ENCODE measurements around the gene AZU1.

DNA sequence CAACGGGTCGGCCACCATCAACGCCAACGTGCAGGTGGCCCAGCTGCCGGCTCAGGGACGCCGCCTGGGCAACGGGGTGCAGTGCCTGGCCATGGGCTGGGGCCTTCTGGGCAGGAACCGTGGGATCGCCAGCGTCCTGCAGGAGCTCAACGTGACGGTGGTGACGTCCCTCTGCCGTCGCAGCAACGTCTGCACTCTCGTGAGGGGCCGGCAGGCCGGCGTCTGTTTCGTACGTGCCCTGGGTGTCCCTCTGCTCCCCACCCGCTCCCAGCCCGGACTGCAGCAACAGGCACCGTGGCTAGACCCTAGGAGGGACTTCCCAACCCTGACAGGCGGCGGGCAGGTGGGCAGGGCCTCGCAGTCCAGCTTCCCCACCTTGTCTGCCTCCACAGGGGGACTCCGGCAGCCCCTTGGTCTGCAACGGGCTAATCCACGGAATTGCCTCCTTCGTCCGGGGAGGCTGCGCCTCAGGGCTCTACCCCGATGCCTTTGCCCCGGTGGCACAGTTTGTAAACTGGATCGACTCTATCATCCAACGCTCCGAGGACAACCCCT lies 28.0 kb downstream of the AZU1 start:
- TF ChIP-seq ZNF23 (tag by site-specific recombination; IDR thresholded peaks at IDR 0.05; ENCODE audit: borderline replicate concordance) (no peak), ZNF132 (tag by site-specific recombination; IDR thresholded peaks at IDR 0.05; ENCODE audit: borderline replicate concordance) (no peak)
- TF ChIP-seq, protein P1, sequence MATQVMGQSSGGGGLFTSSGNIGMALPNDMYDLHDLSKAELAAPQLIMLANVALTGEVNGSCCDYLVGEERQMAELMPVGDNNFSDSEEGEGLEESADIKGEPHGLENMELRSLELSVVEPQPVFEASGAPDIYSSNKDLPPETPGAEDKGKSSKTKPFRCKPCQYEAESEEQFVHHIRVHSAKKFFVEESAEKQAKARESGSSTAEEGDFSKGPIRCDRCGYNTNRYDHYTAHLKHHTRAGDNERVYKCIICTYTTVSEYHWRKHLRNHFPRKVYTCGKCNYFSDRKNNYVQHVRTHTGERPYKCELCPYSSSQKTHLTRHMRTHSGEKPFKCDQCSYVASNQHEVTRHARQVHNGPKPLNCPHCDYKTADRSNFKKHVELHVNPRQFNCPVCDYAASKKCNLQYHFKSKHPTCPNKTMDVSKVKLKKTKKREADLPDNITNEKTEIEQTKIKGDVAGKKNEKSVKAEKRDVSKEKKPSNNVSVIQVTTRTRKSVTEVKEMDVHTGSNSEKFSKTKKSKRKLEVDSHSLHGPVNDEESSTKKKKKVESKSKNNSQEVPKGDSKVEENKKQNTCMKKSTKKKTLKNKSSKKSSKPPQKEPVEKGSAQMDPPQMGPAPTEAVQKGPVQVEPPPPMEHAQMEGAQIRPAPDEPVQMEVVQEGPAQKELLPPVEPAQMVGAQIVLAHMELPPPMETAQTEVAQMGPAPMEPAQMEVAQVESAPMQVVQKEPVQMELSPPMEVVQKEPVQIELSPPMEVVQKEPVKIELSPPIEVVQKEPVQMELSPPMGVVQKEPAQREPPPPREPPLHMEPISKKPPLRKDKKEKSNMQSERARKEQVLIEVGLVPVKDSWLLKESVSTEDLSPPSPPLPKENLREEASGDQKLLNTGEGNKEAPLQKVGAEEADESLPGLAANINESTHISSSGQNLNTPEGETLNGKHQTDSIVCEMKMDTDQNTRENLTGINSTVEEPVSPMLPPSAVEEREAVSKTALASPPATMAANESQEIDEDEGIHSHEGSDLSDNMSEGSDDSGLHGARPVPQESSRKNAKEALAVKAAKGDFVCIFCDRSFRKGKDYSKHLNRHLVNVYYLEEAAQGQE (tag by site-specific recombination; IDR thresholded peaks at IDR 0.05), result no peak

Data from HEK293 (cell line).